Epidermal melanocyte (primary cell): ENCODE measurements around the gene AJM1.
"Not testable (repeated sequence)": the region's sequence is repeated elsewhere in the genome, so short reads cannot be mapped to it uniquely, and the experiment has no call there.

Source experiments
- DNase-seq: peaks from one replicate; pipeline ENCODE4 v3.0.0; 2011; ENCODE audit warnings: low spot score; ENCODE audit not compliant: insufficient read length

AJM1 gene

GRCh38 chr9:136843801-136844740 lies 1.8 kb downstream of the AJM1 start:
- not testable (repeated sequence) for DNase-seq

- DNase-seq, result no peak
Measured at GRCh38 chr9:136844761-136845464, 2.6 kb downstream of the AJM1 start.

- DNase-seq, result no peak
Measured at GRCh38 chr9:136845465-136846260, 3.4 kb downstream of the AJM1 start.

- no peak for DNase-seq
Measured at GRCh38 chr9:136846376-136847087, 4.3 kb downstream of the AJM1 start.

GRCh38 chr9:136847088-136847825 lies 5.0 kb downstream of the AJM1 start:
- peak; percentile 43 for DNase-seq

- peak; percentile 60 for DNase-seq
Measured at GRCh38 chr9:136847826-136848392, 5.6 kb downstream of the AJM1 start.

- peak; percentile 59 for DNase-seq
Measured at GRCh38 chr9:136848393-136849037, 6.2 kb downstream of the AJM1 start.

- DNase-seq, result peak; percentile 100
Measured at GRCh38 chr9:136849038-136849959, 7.0 kb downstream of the AJM1 start, which contains the start of gene PHPT1. PHPT1 (plus strand) TSS chr9:136849409; CDS start chr9:136849431, 22 bp downstream.

GRCh38 chr9:136849960-136850865 lies 7.9 kb downstream of the AJM1 start:
- DNase-seq, result no peak

- DNase-seq, result no peak
Measured at GRCh38 chr9:136850866-136851775, 8.8 kb downstream of the AJM1 start.

GRCh38 chr9:136851941-136852663 lies 9.8 kb downstream of the AJM1 start, which contains the start of gene MAMDC4:
MAMDC4 (plus strand) TSS chr9:136852346; CDS start chr9:136852417, 71 bp downstream.
- DNase-seq, result no peak

- no peak for DNase-seq
Measured at GRCh38 chr9:136852664-136853595, 10.7 kb downstream of the AJM1 start.

- DNase-seq, result no peak
Measured at GRCh38 chr9:136853596-136854112, 11.4 kb downstream of the AJM1 start.
